Left lung (tissue), 10 donors: ENCODE measurements around the gene P3H2. TPM values are rescaled to one million over a fixed set of nuclear protein-coding genes. Genes with fewer than 3 reads are reported as not detected.
"Not testable (repeated sequence)": the region's sequence is repeated elsewhere in the genome, so short reads cannot be mapped to it uniquely, and the experiment has no call there.

Source experiments
- ATAC-seq: fragments of 200-7000 bp; cut with Tn5 transposase; one replicate; pipeline ENCODE4 v1.9.1; 2020; ENCODE audit warnings: moderate library complexity
- DNase-seq, 4 donors: peaks; one replicate each; pipeline ENCODE4 v3.0.0-alpha.2; 2013 to 2020
- H3K27ac ChIP-seq, 2 donors: fragments of 200-600 bp; sonication (generic) in 1 of 2; one replicate each; pipeline versions ENCODE4 v1.5.0 to v1.8.0; 2020 to 2021
- H3K27me3 ChIP-seq, 2 donors: fragments of 200-600 bp; sonication (generic) in 1 of 2; one replicate each; pipeline versions ENCODE4 v1.5.0 to v1.8.0; 2020 to 2021
- H3K36me3 ChIP-seq, 2 donors: fragments of 200-600 bp; sonication (generic) in 1 of 2; one replicate each; pipeline versions ENCODE4 v1.5.0 to v1.8.0; 2020 to 2021
- H3K4me1 ChIP-seq, 2 donors: fragments of 200-600 bp; one replicate each; pipeline ENCODE4 v1.8.0; 2021
- H3K4me3 ChIP-seq, 2 donors: fragments of 200-600 bp; sonication (generic) in 1 of 2; one replicate each; pipeline versions ENCODE4 v1.5.0 to v1.8.0; 2020 to 2021; ENCODE audit warnings: mild to moderate bottlenecking in 1 of 2
- H3K9me3 ChIP-seq, 2 donors: fragments of 200-600 bp; sonication (generic) in 1 of 2; one replicate each; pipeline versions ENCODE4 v1.5.0 to v1.8.0; 2020 to 2021
- intact Hi-C, 2 donors: fragments of 100-400 bp; cut with DNase I; formaldehyde crosslinking; loops; one replicate each; pipeline versions ENCODE4 v1.11.2 to v1.14.2; 2022
- polyA plus RNA-seq, 6 donors: library from polyadenylated mRNA; unstranded; fragments of 120-200 nt; gene quantifications; one replicate each; pipeline ENCODE4 v1.2.1, GENCODE V29; 2013; ENCODE audit not compliant: insufficient read length in 6 of 6
- total RNA-seq, 2 donors: library from RNA; stranded (reverse); fragmentation: NEBNext Ultra II Directional; extraction: Animal tissue kit (Norgen Biotek cat#: 25700); gene quantifications; one replicate each; pipeline ENCODE4 v1.2.1, GENCODE V29; 2021
- TF ChIP-seq, protein P1 (sequence below), 2 donors: fragments of 200-600 bp; sonication (generic) in 1 of 2; IDR thresholded peaks; one replicate each; pipeline versions ENCODE4 v1.5.0 to v1.8.0; 2021; ENCODE audit warnings: antibody characterized with exemption in 2 of 2
- donor health status: DM: no; HTN: yes; CAD: no.
- donor health status: DM: no; HTN: no; CAD: no.

The P3H2 gene
- total and polyA plus RNA-seq, 8 donors = 29.1 to 50.7 (median 36.1) TPM

DNA sequence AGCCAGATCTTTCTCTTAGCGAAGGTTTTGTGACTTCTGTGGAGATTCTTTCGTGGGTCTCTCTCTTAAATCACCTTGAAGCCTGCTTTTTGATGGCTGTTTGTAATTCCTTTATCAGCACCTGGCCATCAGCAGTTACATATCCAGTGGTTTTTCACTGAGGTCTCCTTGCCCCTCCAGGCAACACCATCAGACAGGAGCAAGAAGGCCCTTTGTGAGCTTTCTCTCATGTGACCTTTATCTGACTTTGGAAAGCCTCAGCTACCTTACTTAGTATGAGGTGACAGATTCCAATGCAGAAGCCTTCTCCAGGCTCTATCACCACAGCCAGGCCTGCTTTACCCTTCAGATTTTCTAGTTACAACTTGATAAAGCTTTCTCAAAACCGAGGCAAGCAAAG lies 30.0 kb upstream of the P3H2 start:
- no peak for DNase-seq
- no peak for ATAC-seq
- intact Hi-C loops = no loop called here
- Histone ChIP-seq H3K27ac (no peak overlapping the region), H3K4me3 (no peak overlapping the region), H3K9me3 (no peaks in the 10 kb centered on the region), H3K4me1 (no peaks in the 10 kb centered on the region), H3K36me3 (no peaks in the 10 kb centered on the region), H3K27me3 (no peaks in the 10 kb centered on the region)
- TF ChIP-seq, protein P1, sequence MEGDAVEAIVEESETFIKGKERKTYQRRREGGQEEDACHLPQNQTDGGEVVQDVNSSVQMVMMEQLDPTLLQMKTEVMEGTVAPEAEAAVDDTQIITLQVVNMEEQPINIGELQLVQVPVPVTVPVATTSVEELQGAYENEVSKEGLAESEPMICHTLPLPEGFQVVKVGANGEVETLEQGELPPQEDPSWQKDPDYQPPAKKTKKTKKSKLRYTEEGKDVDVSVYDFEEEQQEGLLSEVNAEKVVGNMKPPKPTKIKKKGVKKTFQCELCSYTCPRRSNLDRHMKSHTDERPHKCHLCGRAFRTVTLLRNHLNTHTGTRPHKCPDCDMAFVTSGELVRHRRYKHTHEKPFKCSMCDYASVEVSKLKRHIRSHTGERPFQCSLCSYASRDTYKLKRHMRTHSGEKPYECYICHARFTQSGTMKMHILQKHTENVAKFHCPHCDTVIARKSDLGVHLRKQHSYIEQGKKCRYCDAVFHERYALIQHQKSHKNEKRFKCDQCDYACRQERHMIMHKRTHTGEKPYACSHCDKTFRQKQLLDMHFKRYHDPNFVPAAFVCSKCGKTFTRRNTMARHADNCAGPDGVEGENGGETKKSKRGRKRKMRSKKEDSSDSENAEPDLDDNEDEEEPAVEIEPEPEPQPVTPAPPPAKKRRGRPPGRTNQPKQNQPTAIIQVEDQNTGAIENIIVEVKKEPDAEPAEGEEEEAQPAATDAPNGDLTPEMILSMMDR (IDR thresholded peaks at IDR 0.05) = no peak

DNA sequence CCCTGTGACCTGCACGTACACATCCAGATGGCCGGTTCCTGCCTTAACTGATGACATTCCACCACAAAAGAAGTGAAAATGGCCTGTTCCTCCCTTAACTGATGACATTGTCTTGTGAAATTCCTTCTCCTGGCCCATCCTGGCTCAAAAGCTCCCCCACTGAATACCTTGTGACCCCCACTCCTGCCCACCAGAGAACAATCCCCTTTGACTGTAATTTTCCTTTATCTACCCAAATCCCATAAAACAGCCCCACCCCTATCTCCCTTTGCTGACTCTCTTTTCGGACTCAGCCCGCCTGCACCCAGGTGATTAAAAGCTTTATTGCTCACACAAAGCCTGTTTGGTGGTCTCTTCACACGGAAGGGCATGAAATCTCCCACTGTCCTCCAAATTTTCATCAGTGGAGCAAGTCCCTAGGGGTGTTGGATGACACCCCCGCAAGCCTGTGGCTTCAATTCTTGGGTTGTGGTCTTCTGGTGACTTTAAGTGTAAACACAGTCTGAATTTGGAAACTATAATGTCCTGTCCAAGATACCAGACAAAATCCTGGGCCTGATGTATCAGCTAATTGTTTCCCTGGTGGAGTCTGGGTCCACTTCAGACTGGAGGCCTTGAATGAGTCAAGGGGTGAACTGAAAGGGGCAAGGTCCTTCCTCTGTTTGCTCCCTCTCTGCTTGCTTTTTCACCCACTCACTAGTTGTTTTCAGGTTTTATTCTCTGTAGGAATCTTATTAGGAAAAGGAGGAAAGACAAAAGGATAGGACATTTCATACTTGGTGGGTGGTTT lies 29.3 kb upstream of the P3H2 start:
- H3K4me1 ChIP-seq, H3K27me3 ChIP-seq, H3K36me3 ChIP-seq, intact Hi-C loops, H3K4me3 ChIP-seq, H3K9me3 ChIP-seq, H3K27ac ChIP-seq, ATAC-seq, DNase-seq: not testable (repeated sequence)

DNA sequence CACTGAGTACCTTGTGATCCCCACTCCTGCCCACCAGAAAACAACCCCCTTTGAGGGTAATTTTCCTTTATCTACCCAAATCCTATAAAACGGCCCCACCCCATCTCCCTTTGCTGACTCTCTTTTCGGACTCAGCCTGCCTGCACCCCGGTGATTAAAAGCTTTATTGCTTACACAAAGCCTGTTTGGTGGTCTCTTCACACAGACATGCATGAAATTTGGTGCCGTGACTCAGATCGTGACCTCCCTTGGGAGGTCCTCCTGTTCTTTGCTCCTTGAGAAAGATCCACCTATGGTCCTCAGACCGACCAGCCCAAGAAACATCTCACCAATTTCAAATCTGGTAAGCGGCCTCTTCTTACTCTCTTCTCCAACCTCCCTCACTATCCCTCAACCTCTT lies 24.1 kb upstream of the P3H2 start:
- H3K36me3 ChIP-seq, DNase-seq, ATAC-seq, H3K27me3 ChIP-seq, H3K27ac ChIP-seq, H3K4me3 ChIP-seq, H3K9me3 ChIP-seq, intact Hi-C loops, H3K4me1 ChIP-seq: not testable (repeated sequence)

DNA sequence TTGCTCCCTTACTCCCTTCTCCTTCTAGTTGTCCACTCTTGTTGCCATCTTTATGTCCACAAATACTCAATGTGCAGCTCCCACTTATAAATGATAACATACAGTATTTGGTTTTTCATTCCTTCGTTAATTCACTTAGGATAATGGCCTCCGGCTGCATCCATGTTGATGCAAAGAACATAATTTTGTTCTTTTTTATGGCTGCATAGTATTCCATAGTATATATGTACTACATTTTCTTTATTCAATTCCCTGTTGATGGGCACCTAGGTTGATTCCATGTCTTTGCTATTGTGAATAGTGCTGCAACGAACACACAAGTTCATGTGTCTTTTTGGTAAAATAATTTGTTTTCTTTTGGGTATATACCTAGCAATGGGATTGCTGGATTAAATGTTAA lies 21.3 kb upstream of the P3H2 start:
- no peaks in the 10 kb centered on the region for H3K4me1 ChIP-seq
- H3K27ac ChIP-seq = no peak overlapping the region
- ATAC-seq (no peak), DNase-seq (no peak)
- H3K36me3 ChIP-seq = no peaks in the 10 kb centered on the region
- intact Hi-C loops = no loop called here
- H3K4me3 ChIP-seq = no peak overlapping the region
- TF ChIP-seq, protein P1 (IDR thresholded peaks at IDR 0.05) = no peak
- H3K9me3 ChIP-seq = no peaks in the 10 kb centered on the region
- H3K27me3 ChIP-seq = no peaks in the 10 kb centered on the region

DNA sequence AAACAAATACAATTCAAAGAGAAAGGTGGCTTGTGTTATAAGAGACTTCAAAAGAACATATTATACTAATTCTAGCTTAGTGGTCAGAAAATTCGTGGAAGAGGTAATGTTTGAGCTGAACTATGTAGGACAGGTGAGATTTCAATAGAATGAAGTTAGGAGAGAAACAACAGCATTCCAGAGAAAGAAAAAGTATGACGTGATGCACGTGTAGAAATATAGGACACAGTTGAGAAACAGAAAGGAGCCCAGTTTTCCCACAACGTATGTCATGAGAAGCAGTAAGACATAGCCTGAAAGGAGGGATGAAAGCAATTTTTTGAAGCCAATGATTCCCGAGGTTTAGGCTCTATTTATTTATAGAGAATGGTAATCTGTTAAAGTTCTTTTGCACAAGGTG lies 18.7 kb upstream of the P3H2 start:
- H3K9me3 ChIP-seq = no peaks in the 10 kb centered on the region
- H3K27me3 ChIP-seq = no peaks in the 10 kb centered on the region
- TF ChIP-seq, protein P1 (IDR thresholded peaks at IDR 0.05) = no peak
- DNase-seq (no peak), ATAC-seq (no peak)
- H3K36me3 ChIP-seq = no peaks in the 10 kb centered on the region
- intact Hi-C loops = no loop called here
- H3K4me3 ChIP-seq = no peak overlapping the region
- H3K27ac ChIP-seq = no peak overlapping the region
- no peaks in the 10 kb centered on the region for H3K4me1 ChIP-seq

DNA sequence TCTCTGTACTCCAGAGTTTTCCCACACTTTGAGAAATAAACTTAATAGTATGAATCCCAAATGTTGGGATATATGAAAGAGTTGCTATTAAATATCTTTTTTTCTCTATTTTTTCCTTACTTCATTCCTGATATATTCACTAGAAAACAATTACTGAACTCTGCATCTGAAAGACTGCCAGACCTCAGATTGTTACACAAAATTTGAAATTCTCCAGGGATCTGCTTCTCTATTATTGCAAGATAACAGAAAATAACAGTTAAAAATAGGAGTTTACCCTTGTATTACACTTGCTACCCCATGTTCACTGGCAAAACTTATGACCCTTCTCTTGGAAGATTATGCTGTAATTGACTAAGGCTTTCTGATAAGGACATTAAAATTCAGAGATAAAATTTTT lies 11.7 kb upstream of the P3H2 start:
- no peaks in the 10 kb centered on the region for H3K4me1 ChIP-seq
- H3K9me3 ChIP-seq = no peaks in the 10 kb centered on the region
- no peak for ATAC-seq
- DNase-seq = no peak
- peaks cover 0 to 7% of the 10 kb centered on the region in 2 donors for H3K27me3 ChIP-seq
- intact Hi-C loops = no loop called here
- TF ChIP-seq, protein P1 (IDR thresholded peaks at IDR 0.05) = no peak
- no peak overlapping the region for H3K4me3 ChIP-seq
- no peaks in the 10 kb centered on the region for H3K36me3 ChIP-seq
- no peak overlapping the region for H3K27ac ChIP-seq
